ENCODE results near the gene CCDC174.

CCDC174 gene

DNA sequence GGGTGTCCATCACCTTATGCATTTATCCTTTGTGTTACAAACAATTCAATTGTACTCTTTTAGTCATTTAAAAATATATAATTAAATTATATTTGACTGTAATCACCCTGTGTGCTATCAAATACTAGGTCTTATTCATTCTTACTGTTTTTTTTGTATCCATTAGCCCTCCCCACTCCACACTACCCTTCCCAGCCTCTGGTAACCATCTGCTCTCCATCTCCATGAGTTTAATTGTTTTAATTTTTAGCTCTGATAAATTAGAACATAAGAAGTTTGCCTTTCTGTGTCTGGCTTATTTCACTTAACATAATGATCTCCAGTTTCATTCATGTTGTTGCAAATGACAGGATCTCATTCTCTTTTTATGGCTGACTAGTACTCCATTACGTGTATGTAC is 40.2 kb downstream of the CCDC174 start:
- TF ChIP-seq FOXA1 (IDR thresholded peaks at IDR 0.05) (no peak), LEF1 (IDR thresholded peaks at IDR 0.05; ENCODE audit: borderline replicate concordance) (no peak), NFRKB (IDR thresholded peaks at IDR 0.05) (no peak), FOXK2 (IDR thresholded peaks at IDR 0.05) (no peak), ZNF384 (IDR thresholded peaks at IDR 0.05) (no peak), FOXM1 (IDR thresholded peaks at IDR 0.05; ENCODE audit: borderline replicate concordance) (no peak), SUZ12 (IDR thresholded peaks at IDR 0.05) (no peak)
- POLR2A ChIA-PET = no interaction called here
- DNase-seq (ENCODE audit: extremely low spot score) = no peak
- CTCF ChIA-PET = no interaction called here

DNA sequence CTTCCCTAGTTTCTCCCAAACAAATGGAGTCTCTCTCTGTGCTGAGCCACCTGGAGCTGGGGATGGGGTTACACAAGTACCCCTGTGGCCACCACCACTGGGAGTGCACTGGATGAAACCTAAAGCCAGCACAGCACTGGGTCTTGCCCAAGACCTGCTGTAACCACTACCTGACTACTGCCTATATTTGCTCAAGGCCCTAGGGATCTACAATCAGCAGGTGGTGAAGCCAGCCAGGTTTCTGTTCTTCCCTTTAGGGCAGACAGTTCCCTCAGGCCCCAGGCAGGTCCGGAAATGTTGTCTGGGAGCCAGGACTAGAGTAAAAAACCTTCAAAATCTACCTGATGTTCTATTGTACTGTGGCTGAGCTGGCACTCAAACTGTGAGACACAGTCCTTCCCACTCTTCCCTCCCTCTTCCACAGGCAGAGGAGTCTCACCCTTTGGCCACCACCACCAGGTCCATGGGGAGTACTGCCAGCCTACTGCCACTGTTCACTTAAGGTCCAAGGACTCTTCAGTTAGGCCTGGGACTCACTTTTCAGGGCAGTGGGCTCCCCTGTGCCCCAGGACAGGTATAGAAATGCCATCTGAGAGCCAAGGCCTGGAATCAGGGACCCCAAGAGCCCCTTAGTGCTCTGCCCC is 47.2 kb downstream of the CCDC174 start:
- no peak for TF ChIP-seq L3MBTL2 (conservative IDR thresholded peaks at IDR 0.05)
- TF ChIP-seq LEF1 (IDR thresholded peaks at IDR 0.05; ENCODE audit: borderline replicate concordance) = no peak
- no peak for TF ChIP-seq SUZ12 (IDR thresholded peaks at IDR 0.05)
- TF ChIP-seq HDGF (IDR thresholded peaks at IDR 0.05; ENCODE audit: borderline replicate concordance) = no peak
- DNase-seq (ENCODE audit: extremely low spot score) = no peak
- ChIA-PET POLR2A (no interaction called here), CTCF (no interaction called here)

DNA sequence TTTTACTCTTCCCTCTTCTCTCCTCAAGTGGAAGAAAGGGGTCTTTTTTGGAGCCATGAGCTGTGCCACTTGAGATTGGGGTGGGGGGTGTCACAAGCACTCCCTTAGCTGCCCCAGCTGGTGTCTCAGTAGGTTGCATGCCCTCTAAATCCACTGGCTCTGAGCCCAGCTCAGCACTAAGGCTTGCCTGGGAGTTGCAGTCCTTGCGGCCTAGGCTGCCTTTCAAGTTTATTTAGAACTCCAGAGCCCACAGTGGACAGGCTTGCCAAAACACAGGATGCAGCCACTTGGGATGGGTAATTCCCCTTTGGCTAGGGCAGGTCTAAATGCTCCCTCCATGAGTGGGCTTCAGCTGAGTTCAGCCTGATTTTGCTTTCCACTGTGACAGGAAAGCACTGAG is 48.1 kb downstream of the CCDC174 start:
- DNase-seq (ENCODE audit: extremely low spot score) = no peak
- CTCF ChIA-PET = no interaction called here
- POLR2A ChIA-PET = no interaction called here
- TF ChIP-seq ARNT (IDR thresholded peaks at IDR 0.05) = no peak
- TF ChIP-seq SP1 (IDR thresholded peaks at IDR 0.05) = no peak
- no peak for TF ChIP-seq LEF1 (IDR thresholded peaks at IDR 0.05; ENCODE audit: borderline replicate concordance)
- no peak for TF ChIP-seq L3MBTL2 (conservative IDR thresholded peaks at IDR 0.05)
- TF ChIP-seq, protein P1, sequence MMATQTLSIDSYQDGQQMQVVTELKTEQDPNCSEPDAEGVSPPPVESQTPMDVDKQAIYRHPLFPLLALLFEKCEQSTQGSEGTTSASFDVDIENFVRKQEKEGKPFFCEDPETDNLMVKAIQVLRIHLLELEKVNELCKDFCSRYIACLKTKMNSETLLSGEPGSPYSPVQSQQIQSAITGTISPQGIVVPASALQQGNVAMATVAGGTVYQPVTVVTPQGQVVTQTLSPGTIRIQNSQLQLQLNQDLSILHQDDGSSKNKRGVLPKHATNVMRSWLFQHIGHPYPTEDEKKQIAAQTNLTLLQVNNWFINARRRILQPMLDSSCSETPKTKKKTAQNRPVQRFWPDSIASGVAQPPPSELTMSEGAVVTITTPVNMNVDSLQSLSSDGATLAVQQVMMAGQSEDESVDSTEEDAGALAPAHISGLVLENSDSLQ (IDR thresholded peaks at IDR 0.05) = no peak
- TF ChIP-seq ELF4 (IDR thresholded peaks at IDR 0.05) = no peak
- TF ChIP-seq TARDBP (IDR thresholded peaks at IDR 0.05) = no peak
- TF ChIP-seq FOXM1 (IDR thresholded peaks at IDR 0.05; ENCODE audit: borderline replicate concordance) = no peak
- no peak for TF ChIP-seq HDGF (IDR thresholded peaks at IDR 0.05; ENCODE audit: borderline replicate concordance)
- no peak for TF ChIP-seq FOXK2 (IDR thresholded peaks at IDR 0.05)
- TF ChIP-seq NFRKB (IDR thresholded peaks at IDR 0.05) = no peak
- TF ChIP-seq ZNF384 (IDR thresholded peaks at IDR 0.05) = no peak
- TF ChIP-seq FOXA1 (IDR thresholded peaks at IDR 0.05) = no peak
- TF ChIP-seq CTBP1 (IDR thresholded peaks at IDR 0.05; ENCODE audit: borderline replicate concordance) = no peak
- no peak for TF ChIP-seq BHLHE40 (IDR thresholded peaks at IDR 0.05; ENCODE audit: borderline replicate concordance)
- no peak for TF ChIP-seq SUZ12 (IDR thresholded peaks at IDR 0.05)

DNA sequence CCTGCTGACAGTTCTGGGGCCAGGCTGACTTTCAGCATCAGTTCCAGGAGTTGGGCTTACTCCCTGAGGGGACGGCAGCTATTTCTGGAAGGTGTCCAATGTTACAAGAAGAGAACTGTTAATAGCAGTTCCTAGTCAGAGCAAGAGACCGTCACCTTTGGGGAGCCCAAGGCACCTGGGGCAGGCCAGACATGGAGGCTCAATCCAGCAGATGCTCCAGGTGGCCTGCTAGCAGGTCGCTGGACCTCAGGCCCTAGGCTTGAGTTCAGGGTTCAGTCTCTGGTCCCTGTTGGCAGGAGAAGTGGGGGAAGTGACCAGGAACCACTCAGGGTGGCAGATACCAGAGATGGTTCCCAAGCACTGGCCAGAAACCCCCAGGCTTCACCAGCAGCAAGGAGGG is 49.3 kb downstream of the CCDC174 start:
- DNase-seq (ENCODE audit: extremely low spot score) = no peak
- TF ChIP-seq CTBP1 (IDR thresholded peaks at IDR 0.05; ENCODE audit: borderline replicate concordance) (no peak), FOXA1 (IDR thresholded peaks at IDR 0.05) (no peak), ARNT (IDR thresholded peaks at IDR 0.05) (no peak), BHLHE40 (IDR thresholded peaks at IDR 0.05; ENCODE audit: borderline replicate concordance) (no peak), HDGF (IDR thresholded peaks at IDR 0.05; ENCODE audit: borderline replicate concordance) (no peak), SP1 (IDR thresholded peaks at IDR 0.05) (no peak), ELF4 (IDR thresholded peaks at IDR 0.05) (no peak), NFRKB (IDR thresholded peaks at IDR 0.05) (no peak), LEF1 (IDR thresholded peaks at IDR 0.05; ENCODE audit: borderline replicate concordance) (no peak), L3MBTL2 (conservative IDR thresholded peaks at IDR 0.05) (no peak), TARDBP (IDR thresholded peaks at IDR 0.05) (no peak), SUZ12 (IDR thresholded peaks at IDR 0.05) (no peak), ZNF384 (IDR thresholded peaks at IDR 0.05) (no peak), FOXK2 (IDR thresholded peaks at IDR 0.05) (no peak), FOXM1 (IDR thresholded peaks at IDR 0.05; ENCODE audit: borderline replicate concordance) (no peak)
- TF ChIP-seq, protein P1 (IDR thresholded peaks at IDR 0.05) = no peak
- ChIA-PET CTCF (no interaction called here), POLR2A (no interaction called here)

DNA sequence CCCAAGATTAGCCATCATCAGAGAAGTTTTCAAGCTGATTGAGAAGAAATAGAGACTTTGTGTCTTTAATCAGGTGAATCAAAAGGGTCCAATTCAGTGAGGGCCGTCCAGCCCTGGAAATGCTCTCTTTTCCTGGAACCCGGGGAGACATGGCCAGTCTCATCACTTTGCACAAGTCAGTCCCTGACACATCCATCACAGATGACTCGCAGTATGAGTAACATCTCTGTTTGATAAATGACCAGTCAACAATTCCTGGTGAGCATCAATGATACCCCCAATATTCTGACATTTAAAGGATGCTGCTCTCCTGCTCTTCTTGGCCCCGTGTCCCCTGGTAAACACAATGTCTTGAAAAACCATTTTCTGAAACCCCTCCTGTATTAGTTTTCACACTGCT is 50.1 kb downstream of the CCDC174 start:
- ChIA-PET POLR2A (no interaction called here), CTCF (no interaction called here)
- TF ChIP-seq TARDBP (IDR thresholded peaks at IDR 0.05) (no peak), ARNT (IDR thresholded peaks at IDR 0.05) (no peak), FOXM1 (IDR thresholded peaks at IDR 0.05; ENCODE audit: borderline replicate concordance) (no peak), CTBP1 (IDR thresholded peaks at IDR 0.05; ENCODE audit: borderline replicate concordance) (no peak), SUZ12 (IDR thresholded peaks at IDR 0.05) (no peak), ZNF384 (IDR thresholded peaks at IDR 0.05) (no peak), LEF1 (IDR thresholded peaks at IDR 0.05; ENCODE audit: borderline replicate concordance) (no peak), NFRKB (IDR thresholded peaks at IDR 0.05) (no peak), FOXK2 (IDR thresholded peaks at IDR 0.05) (no peak), SP1 (IDR thresholded peaks at IDR 0.05) (no peak), BHLHE40 (IDR thresholded peaks at IDR 0.05; ENCODE audit: borderline replicate concordance) (no peak), FOXA1 (IDR thresholded peaks at IDR 0.05) (no peak), HDGF (IDR thresholded peaks at IDR 0.05; ENCODE audit: borderline replicate concordance) (no peak), ELF4 (IDR thresholded peaks at IDR 0.05) (no peak), L3MBTL2 (conservative IDR thresholded peaks at IDR 0.05) (no peak)
- TF ChIP-seq, protein P1 (IDR thresholded peaks at IDR 0.05) = no peak
- DNase-seq (ENCODE audit: extremely low spot score) = no peak

DNA sequence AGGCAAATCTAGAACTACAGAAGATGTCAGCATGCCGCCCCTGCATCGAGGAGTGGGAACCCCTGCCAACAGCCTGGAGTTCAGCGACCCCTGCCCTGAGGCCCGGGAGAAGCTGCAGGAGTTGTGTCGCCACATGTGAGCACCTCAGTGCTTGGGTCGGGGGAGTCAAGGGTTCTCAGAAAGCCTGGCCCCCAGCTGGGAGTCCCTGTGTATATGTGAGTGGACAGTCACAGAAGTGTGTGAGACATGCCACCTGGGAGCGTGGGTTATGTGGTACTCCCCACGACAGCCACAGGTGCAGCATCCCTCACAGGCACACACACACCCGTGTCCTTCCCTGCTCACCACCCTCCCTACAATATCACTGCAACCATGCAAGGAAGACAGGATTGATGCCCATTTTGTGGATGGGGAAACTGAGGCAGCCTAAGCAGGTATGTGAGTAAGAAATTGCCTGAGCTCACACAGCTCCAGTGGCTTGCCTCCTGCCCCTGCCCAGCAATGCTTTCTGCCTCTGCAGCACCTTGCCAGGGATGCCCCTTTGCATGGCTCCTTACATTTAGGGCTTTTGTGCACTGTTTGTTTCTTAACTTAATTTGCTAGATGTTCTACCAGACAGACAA is 51.7 kb downstream of the CCDC174 start:
- ChIA-PET POLR2A (no interaction called here), CTCF (no interaction called here)
- DNase-seq (ENCODE audit: extremely low spot score) = no peak
- no peak for TF ChIP-seq ZNF384 (IDR thresholded peaks at IDR 0.05)
- TF ChIP-seq CTBP1 (IDR thresholded peaks at IDR 0.05; ENCODE audit: borderline replicate concordance) = no peak
- TF ChIP-seq, protein P1 (IDR thresholded peaks at IDR 0.05) = no peak
- TF ChIP-seq FOXA1 (IDR thresholded peaks at IDR 0.05) = no peak
- no peak for TF ChIP-seq SP1 (IDR thresholded peaks at IDR 0.05)
